GM21526 (cell line): ENCODE measurements around the gene HIC1.

Source experiments
- ATAC-seq: cut with Tn5 transposase; IDR thresholded peaks from one replicate; pipeline ENCODE4 v1.9.1; 2021; ENCODE audit warnings: moderate library complexity; ENCODE audit not compliant: unreplicated experiment, low FRiP score

The HIC1 gene

GRCh38 chr17:2025220-2025621, 29.7 kb upstream of the HIC1 start, which contains the start of gene RTN4RL1:
Gene RTN4RL1, minus strand, starts transcription at chr17:2025334. Its CDS starts 469 bp downstream, at chr17:2024865.
- ATAC-seq, result no peak

GRCh38 chr17:2025622-2026309, 29.1 kb upstream of the HIC1 start:
- ATAC-seq, result no peak

GRCh38 chr17:2027528-2028233, 27.2 kb upstream of the HIC1 start:
- no peak for ATAC-seq

- ATAC-seq, result no peak
Observed at GRCh38 chr17:2028234-2028614, 26.7 kb upstream of the HIC1 start.

GRCh38 chr17:2028737-2029136, 26.2 kb upstream of the HIC1 start:
- ATAC-seq, result no peak

GRCh38 chr17:2029911-2030778, 24.8 kb upstream of the HIC1 start, which contains the start of gene DPH1:
Gene DPH1, plus strand, starts transcription at chr17:2030153. Its CDS starts 17 bp downstream, at chr17:2030170.
- peak; percentile 58 for ATAC-seq

GRCh38 chr17:2030779-2031163, 24.1 kb upstream of the HIC1 start:
- peak; percentile 8 for ATAC-seq

GRCh38 chr17:2033153-2033552, 21.8 kb upstream of the HIC1 start:
- ATAC-seq, result no peak

GRCh38 chr17:2034157-2034556, 20.7 kb upstream of the HIC1 start:
- no peak for ATAC-seq

- no peak for ATAC-seq
Observed at GRCh38 chr17:2034806-2035540, 19.9 kb upstream of the HIC1 start.

GRCh38 chr17:2035541-2036488, 19.1 kb upstream of the HIC1 start:
- no peak for ATAC-seq

GRCh38 chr17:2037155-2037554, 17.7 kb upstream of the HIC1 start:
- no peak for ATAC-seq

GRCh38 chr17:2040219-2040827, 14.6 kb upstream of the HIC1 start:
- ATAC-seq, result no peak

- ATAC-seq, result peak; percentile 10
Observed at GRCh38 chr17:2040942-2041560, 13.9 kb upstream of the HIC1 start.

- ATAC-seq, result peak; percentile 76
Observed at GRCh38 chr17:2041561-2042389, 13.1 kb upstream of the HIC1 start, which contains the start of gene OVCA2. Gene OVCA2, plus strand, starts transcription at chr17:2042022. Its CDS starts 26 bp downstream, at chr17:2042048.

GRCh38 chr17:2042390-2042847, 12.5 kb upstream of the HIC1 start:
- no peak for ATAC-seq

- no peak for ATAC-seq
Observed at GRCh38 chr17:2042933-2043332, 12.0 kb upstream of the HIC1 start.
